Measurements from ENCODE around the gene MED15.

The MED15 gene

DNA sequence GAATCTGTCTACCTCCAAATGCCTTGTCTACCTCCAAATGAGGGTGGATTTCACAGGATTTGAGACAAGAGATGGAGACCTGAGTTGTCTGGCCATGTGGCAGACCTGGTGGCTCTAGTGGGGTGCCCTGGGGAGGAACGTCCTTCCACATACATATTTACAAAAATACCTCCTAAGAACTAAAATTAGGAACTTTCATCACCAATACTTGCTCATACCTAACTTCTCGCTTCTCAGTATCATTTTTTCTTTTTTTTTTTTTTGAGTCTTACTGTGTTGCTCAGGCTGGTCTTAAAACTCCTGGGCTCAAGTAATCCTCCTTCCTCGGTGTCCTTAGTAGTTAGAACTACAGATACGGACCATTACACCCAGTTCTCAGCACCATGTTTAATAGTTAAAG lies 117.9 kb downstream of the MED15 start:
- DNase-seq (ENCODE audit: low spot score): no peak

DNA sequence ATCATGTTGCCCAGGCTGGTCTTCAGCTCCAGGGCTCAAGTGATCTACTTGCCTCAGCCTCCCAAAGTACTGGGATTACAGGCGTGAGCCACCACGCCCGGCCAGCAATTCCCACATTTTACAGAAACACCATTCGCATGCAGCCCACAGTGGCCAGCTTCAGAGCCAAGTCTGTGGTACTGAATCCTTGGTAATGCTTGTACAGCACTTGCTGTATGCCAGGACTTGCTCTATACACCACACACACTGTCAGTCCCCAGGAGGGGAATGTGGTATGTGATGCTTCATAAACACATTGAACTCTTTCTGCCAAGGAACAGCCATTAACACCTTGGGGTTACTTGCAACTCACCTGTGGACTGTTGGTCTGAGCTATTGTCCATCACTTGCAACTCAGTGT lies 119.4 kb downstream of the MED15 start:
- no peak for DNase-seq (ENCODE audit: low spot score)

DNA sequence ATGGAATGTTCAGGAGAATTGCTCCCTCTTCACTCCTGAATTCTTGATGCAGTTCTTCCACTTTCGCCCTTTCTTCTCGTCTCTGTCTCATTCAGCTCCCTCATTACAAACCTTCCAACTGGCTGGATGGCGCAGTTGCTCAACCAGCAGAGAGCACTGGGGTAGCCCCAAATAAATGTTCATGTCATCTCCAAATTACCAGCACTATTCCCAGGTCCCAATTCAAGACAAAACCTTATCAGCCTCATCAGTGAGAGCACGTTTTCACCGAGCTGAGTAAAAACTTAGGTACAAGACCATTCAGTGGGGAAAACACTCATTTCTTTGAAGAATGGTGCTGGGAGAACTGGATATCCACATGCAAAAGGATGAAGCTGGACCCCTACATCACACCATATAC lies 120.0 kb downstream of the MED15 start:
- DNase-seq (ENCODE audit: low spot score): no peak

DNA sequence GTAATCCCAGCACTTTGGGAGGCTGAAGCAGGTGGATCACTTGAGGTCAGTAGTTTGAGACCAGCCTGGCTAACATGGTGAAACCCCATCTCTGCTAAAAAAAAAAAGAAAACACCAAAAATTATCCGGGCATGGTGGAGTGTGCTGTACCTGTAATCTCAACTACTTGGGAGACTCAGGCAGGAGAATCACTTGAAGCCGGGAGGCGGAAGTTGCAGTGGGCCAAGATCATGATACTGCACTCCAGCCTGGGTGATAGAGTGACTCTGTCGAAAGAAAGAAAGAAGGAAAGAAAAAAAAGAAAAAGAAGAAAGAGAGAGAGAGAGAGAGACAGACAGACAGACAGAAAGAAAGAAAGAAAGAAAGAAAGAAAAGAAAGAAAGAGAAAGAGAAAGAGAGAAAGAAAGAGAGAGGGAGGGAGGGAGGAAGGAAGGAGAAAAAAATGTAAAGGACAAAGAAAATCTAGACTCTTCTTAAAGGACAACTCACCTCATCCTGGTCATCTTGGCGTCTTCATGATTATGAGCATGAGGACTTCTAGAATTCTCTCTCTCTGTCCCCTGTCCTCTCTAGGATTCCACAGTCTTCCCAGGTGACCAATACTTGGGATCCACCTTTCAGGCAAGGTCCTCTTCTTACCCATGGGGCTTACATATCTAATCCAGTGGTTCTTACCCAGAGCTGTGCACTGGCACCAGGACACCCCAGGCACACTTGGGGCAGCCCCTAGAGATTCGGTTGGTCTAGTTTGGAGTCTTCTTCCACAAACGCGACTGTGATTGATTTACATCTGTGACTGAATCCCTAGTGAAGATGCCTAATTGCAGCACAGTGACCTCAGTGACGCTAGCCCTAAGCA lies 120.9 kb downstream of the MED15 start:
- no peak for DNase-seq (ENCODE audit: low spot score)

DNA sequence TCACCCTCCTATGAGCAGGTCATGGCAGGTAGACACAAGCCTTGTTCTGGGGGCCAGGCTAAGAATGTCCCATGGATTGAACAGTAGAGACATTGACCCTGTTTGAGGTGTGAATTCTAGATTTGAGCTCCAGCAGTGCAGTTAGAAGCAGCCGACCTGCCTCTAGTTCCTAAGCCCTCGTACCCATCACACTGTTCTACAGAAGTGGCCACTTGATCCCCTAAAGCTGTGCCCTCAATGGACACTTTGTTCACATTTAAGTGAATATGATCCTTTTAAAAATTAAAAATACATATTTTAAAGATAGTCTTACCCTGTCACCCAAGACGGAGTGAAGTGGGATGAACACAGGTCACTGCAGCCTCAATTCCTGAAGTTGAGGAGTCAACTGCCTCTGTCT lies 122.0 kb downstream of the MED15 start:
- DNase-seq (ENCODE audit: low spot score): no peak

DNA sequence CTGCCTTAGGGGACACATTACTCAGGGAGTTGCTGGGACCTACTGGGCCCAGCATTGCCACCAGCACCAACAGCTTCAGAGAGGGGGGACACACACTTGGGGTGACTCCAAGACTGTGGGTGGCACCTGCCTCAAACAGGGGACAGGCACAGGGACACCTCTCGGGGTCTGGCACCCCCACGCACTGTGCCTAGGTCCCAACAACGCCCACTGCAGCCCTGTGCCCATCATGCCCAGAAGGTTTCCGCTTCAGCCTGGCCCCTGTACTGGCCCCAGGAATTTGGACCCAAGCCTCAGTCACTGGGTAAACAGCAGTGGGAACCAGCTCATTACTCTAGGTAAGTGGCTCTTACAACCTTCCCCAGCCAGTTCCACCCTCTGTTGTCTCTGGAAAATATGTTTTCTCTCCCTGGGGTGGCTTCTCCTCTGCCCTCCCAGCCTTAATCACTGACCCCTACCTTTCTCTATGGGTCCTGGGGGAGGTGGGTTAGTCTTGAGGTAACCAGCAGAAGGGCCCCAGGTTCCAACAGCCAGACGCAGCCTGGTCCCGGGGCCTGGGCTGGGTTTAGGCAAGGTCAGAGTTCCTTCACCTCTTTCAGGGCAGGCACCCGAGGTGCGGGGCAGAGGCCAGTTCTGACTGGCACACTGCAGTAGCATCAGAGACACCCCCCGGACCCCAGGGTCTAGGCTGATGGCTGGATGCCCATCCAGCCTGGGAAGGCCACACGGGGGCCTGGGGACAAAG lies 123.6 kb downstream of the MED15 start:
- DNase-seq (ENCODE audit: low spot score): no peak

DNA sequence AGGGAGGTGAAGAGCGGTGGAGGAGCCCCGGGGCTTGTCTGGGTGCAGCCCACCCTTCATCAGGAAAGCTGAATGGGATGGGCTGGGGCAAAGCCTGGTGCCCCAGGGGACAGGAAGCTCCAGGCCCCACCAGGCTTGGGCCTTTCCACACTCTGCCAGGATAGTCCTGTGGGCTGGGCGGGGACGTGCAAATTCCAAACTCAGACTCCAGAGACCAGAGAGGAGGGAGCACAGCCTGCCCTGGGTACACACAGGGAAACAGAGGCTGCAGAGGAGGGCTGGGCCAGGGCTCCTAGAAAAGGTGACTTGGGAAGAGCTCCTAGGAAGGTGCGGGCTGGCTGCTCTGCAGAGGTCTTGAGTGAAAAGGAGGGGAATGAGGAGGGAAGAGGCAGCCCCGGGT lies 124.7 kb downstream of the MED15 start:
- no peak for DNase-seq (ENCODE audit: low spot score)

DNA sequence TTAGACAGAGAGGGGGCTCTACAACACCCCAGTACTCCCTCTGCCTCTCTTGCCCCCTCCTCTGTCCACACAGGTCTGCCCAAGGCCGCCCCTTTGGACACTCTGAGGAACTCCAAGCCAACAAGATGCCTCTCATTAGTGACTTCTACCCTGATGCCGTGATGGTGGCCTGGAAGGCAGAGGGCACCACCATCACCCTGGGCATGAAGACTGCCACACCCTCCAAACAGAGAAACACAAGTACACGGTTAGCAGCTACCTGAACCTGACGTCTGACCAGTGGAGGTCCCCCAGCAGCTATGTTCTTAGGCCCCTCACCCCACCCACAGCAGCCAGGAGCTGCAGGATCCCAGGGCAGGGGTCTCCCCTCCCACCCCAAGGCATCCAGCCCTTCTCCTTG lies 125.1 kb downstream of the MED15 start:
- DNase-seq (ENCODE audit: low spot score): no peak

DNA sequence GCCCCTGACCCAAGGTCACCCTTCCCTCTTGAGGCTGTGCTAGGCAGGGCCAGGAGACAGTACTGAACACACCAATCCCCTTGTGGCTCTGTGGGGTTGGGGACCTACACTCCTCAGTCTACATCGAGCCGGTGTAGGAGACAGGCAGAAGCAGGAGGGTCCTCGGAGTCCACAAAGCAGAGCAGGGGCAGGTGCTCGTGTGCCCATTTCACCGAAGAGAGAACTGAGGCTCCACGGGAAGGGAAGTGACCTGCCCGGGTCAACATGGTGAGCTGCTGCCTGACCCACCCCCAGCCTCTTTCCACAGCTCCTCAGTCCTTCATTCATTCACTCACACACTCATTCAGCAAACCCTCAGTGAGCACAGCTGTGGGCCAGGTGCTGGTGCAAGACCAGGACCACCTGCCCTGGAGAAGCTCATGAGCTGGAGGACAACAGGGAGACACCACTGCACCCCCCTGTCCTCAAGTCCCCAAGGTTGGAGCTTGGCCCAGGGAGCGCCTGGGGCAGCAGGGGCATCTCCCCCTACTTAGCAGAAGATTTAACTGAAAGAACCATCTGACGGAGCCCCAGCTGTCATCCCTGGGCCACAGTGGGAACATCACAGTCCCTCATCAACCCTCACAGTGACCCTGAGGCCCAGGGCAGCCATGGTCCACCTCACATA lies 127.3 kb downstream of the MED15 start:
- DNase-seq (ENCODE audit: low spot score): no peak

DNA sequence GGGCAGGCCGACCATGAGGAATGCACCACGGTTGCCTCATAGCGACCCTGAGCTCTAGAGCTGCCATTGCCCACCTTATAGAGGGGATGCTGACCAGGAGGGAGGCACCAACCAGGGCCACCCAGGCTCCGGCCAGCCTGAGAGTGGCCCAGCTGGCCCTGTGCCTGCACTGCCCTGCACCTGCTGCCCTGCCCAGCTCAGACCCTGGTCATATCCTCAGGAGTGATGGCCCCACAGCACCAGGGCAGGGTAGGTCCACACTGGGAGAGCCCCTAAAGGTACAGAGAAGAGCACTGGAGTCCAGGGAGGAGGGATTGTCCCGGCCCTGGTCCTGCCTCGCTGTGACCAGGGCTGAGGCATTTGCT lies 127.8 kb downstream of the MED15 start:
- no peak for DNase-seq (ENCODE audit: low spot score)

DNA sequence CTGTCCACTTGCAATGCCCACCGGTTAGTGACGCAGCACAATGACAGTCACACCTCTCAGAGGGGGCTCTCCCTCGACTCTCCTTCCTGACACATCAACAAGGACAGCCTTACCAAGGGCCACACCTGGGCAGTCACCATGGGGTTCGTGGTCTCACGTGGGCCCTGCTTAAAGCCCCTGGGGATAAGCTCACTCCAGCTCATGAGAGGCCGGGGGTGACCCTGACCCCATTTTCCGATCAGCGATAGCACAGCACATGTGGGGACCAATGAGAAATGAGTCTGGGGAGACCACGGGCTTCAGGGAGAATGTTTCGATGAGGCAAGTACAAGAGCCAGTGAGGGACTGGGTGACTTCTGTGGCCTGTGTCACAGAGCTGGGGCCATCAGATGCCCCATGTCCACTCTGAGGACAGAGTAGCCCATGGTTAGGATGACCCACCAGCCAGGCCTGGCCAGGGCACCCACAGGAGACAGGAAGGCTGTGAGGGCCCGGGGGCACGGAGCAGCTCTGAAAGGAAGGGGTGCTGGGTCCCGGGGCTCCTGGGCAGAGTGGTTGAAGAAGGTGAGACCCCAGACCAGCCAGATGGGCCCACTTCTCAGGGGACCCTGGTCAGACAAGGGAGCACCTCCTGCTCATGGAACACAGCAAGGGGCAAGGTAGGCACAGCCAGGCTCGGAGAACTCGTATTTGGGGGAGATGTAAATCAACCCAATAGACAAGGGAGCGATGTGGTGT lies 128.8 kb downstream of the MED15 start:
- DNase-seq (ENCODE audit: low spot score): no peak

DNA sequence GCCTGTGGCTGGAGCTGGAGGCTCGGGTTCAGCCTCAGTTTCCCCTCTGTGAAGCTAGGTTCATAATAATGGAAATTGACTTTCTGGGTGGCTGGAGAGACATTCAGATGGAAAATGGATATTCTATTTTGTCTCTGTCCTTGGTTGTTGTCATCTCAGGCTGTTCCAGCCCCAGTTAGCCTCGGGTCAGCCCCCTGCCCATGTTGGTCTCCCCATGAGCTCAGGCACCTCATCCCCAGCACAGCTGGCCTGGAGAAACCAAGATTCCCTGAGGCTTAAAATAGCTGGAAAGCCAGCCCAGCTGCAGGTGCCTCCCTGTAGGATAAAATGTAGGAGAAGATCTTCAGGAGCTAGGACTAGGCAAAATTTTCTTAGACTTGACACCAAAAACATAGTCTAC lies 129.5 kb downstream of the MED15 start:
- no peak for DNase-seq (ENCODE audit: low spot score)
